GM18502 (cell line): ENCODE data around the gene SPDYE1.

Experiments
- ATAC-seq: cut with Tn5 transposase; IDR thresholded peaks from one replicate; pipeline ENCODE4 v1.9.1; 2021; ENCODE audit warnings: mild to moderate bottlenecking; ENCODE audit not compliant: unreplicated experiment, poor library complexity

Gene SPDYE1

GRCh38 chr7:44039800-44040492, 42.2 kb downstream of the SPDYE1 start:
- peak; percentile 3 for ATAC-seq

GRCh38 chr7:44040493-44040891, 42.8 kb downstream of the SPDYE1 start:
- ATAC-seq = peak; percentile 43

- no peak for ATAC-seq
Measured at GRCh38 chr7:44042221-44042620, 44.5 kb downstream of the SPDYE1 start.

- ATAC-seq = no peak
Measured at GRCh38 chr7:44043902-44044301, 46.2 kb downstream of the SPDYE1 start.

GRCh38 chr7:44044315-44045225, 46.9 kb downstream of the SPDYE1 start, which contains the start of gene DBNL:
Gene DBNL, plus strand, starts transcription at chr7:44044702. Its CDS starts 36 bp downstream, at chr7:44044738.
- ATAC-seq = peak; percentile 67

- no peak for ATAC-seq
Measured at GRCh38 chr7:44045226-44046014, 47.7 kb downstream of the SPDYE1 start.

GRCh38 chr7:44046321-44047061, 48.8 kb downstream of the SPDYE1 start:
- ATAC-seq = peak; percentile 70

- no peak for ATAC-seq
Measured at GRCh38 chr7:44048031-44048795, 50.5 kb downstream of the SPDYE1 start.

- ATAC-seq = no peak
Measured at GRCh38 chr7:44050121-44050914, 52.6 kb downstream of the SPDYE1 start.

GRCh38 chr7:44050915-44051560, 53.3 kb downstream of the SPDYE1 start:
- ATAC-seq = no peak

- ATAC-seq = no peak
Measured at GRCh38 chr7:44051611-44052220, 54.0 kb downstream of the SPDYE1 start.

- ATAC-seq = no peak
Measured at GRCh38 chr7:44052771-44053365, 55.2 kb downstream of the SPDYE1 start.

GRCh38 chr7:44056681-44057080, 59.0 kb downstream of the SPDYE1 start:
- ATAC-seq = no peak

- no peak for ATAC-seq
Measured at GRCh38 chr7:44057181-44057848, 59.6 kb downstream of the SPDYE1 start.

- no peak for ATAC-seq
Measured at GRCh38 chr7:44057849-44058758, 60.4 kb downstream of the SPDYE1 start.
